ENCODE measurements around the gene CHRD.
"Not testable (repeated sequence)": the region's sequence is repeated elsewhere in the genome, so short reads cannot be mapped to it uniquely, and the experiment has no call there.

Gene CHRD

DNA sequence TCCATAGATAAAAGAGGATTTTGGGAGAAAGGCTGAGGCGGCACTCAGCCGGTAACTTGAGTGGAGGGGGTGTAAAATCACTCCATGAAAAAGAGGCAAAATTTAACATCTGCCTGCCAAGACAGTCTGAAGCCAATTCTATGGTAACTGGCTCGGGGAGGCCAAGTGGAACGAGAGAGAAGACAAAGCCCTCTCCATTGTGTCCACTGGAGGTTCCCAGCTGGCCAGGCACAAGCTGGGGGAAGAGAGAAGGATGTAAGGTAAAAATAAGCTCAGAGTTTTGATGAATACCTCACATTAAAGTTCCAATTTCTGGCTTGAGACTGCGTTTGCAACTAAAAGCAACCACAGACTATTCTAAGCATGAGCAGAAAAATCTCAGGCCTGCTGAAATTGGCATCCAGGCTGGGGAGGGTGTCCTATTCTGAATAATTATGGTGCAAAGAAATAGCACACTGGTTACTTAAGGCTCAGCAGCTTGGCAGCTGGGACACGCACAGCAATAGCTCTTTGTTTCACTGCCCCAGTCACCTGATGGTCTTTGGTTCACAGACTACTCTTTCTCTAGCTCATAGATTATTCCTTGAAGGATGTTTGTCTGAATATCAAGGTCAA, 48.8 kb downstream of the CHRD start:
- no peak for DNase-seq

GRCh38 chr3:184429786-184430185, 49.9 kb downstream of the CHRD start:
- no peak for DNase-seq

GRCh38 chr3:184430940-184431339, 51.1 kb downstream of the CHRD start:
- DNase-seq = no peak

DNA sequence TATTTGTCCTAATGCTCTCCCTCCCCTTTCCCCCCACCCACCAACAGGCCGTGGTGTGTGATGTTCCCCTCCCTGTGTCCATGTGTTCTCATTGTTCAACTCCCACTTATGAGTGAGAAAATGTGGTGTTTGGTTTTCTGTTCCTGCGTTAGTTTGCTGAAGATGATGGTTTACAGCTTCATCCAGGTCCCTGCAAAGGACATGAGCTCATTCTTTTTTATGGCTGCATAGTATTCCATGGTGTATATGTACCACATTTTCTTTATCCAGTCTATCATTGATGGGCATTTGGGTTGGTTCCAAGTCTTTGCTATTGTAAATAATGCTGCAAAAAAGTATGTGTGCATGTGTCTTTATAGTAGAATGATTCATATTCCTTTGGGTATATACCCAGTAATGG, 53.3 kb downstream of the CHRD start:
- not testable (repeated sequence) for DNase-seq

DNA sequence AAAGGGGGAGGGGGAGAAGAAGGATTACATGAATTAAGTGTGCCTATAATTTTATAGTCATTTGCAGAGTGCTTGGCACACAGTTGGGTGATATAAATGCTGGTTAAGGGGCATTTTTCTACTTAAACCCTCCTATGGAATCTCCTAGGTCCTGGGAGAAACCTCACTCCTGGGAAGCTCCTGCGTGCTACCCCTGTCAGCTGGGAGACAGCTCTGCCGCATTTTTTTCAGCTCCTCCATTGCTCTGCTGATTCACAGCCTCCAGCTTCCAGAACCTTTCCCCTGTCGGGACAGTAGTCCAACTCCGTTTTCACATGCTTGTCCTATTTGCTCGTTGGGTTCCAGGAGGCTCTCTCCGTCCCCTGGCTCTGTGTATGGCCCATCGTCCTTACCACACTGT, 59.2 kb downstream of the CHRD start:
- DNase-seq = no peak
